PFSK-1 (cell line): ENCODE data around the gene ADPGK.

ENCODE experiments used
- FOXP2 ChIP-seq: optimal IDR thresholded peaks from 2 replicates; pipeline ENCODE3; 2011; ENCODE audit warnings: borderline replicate concordance, control low read depth, inconsistent platforms; ENCODE audit not compliant: insufficient read depth; ENCODE audit errors: extremely low read length, extremely low read depth
- POLR2AphosphoS5 ChIP-seq: IDR thresholded peaks from 2 replicates; pipeline ENCODE4 v1.6.1; 2012; ENCODE audit warnings: low read depth, mild to moderate bottlenecking, control low read depth, low read length, moderate library complexity
- REST ChIP-seq, 2 experiments: IDR thresholded peaks; 2 replicates each; pipeline versions ENCODE4 v1.6.1 to v1.8.0; 2011 to 2012; ENCODE audit warnings: low read depth in 2 of 2, low read length in 2 of 2, control low read depth in 1 of 2, inconsistent platforms in 1 of 2, mild to moderate bottlenecking in 1 of 2, moderate library complexity in 1 of 2; ENCODE audit not compliant: insufficient read depth in 1 of 2
- SIN3A ChIP-seq: IDR thresholded peaks from 2 replicates; pipeline ENCODE4 v1.6.1; 2012; ENCODE audit warnings: mild to moderate bottlenecking, low read length, moderate library complexity, borderline replicate concordance; ENCODE audit not compliant: insufficient read depth
- TAF1 ChIP-seq: IDR thresholded peaks from 2 replicates; pipeline ENCODE4 v1.6.1; 2012; ENCODE audit warnings: low read length, control low read depth, borderline replicate concordance; ENCODE audit not compliant: insufficient read depth

The ADPGK gene

GRCh38 chr15:72813345-72814004 lies 29.9 kb upstream of the ADPGK start:
- TF ChIP-seq REST (IDR thresholded peaks at IDR 0.05; ENCODE audit: insufficient read depth in 1 of 2, low read depth in 2 of 2, low read length in 2 of 2) (no peak), FOXP2 (no peak), SIN3A (no peak), POLR2AphosphoS5 (no peak), TAF1 (no peak)

- no peak for TF ChIP-seq REST (IDR thresholded peaks at IDR 0.05; ENCODE audit: insufficient read depth in 1 of 2, low read depth in 2 of 2, low read length in 2 of 2)
- no peak for TF ChIP-seq FOXP2
- TF ChIP-seq POLR2AphosphoS5 = no peak
- TF ChIP-seq SIN3A = no peak
- TF ChIP-seq TAF1 = no peak
These were observed 25.8 kb upstream of the ADPGK start for GRCh38 chr15:72809329-72809728.

- no peak for TF ChIP-seq TAF1
These were observed 19.4 kb upstream of the ADPGK start for GRCh38 chr15:72803006-72803405.

- no peak for TF ChIP-seq TAF1
These were observed 18.2 kb upstream of the ADPGK start for GRCh38 chr15:72801590-72802325.

GRCh38 chr15:72800833-72801481 lies 17.4 kb upstream of the ADPGK start:
- TF ChIP-seq POLR2AphosphoS5 = no peak

GRCh38 chr15:72797834-72798233 lies 14.3 kb upstream of the ADPGK start:
- TF ChIP-seq REST (IDR thresholded peaks at IDR 0.05; ENCODE audit: insufficient read depth in 1 of 2, low read depth in 2 of 2, low read length in 2 of 2) = no peak
- no peak for TF ChIP-seq POLR2AphosphoS5

GRCh38 chr15:72797338-72797689 lies 13.8 kb upstream of the ADPGK start:
- TF ChIP-seq FOXP2 (no peak), POLR2AphosphoS5 (no peak), SIN3A (no peak), REST (IDR thresholded peaks at IDR 0.05; ENCODE audit: insufficient read depth in 1 of 2, low read depth in 2 of 2, low read length in 2 of 2) (no peak), TAF1 (no peak)
